Occipital lobe (tissue), 2 donors: ENCODE measurements around the gene OSGIN1. TPM values are rescaled to one million over a fixed set of nuclear protein-coding genes. Genes with fewer than 3 reads are reported as not detected.

Source experiments
- DNase-seq: peaks from one replicate; lab custom pipeline; 2025; lab: John Stamatoyannopoulos, UW
- total RNA-seq: library from RNA; depleted of rRNA; stranded (reverse); fragments of >200 nt; gene quantifications from one replicate; pipeline ENCODE4 v1.2.3, GENCODE V29; 2014

Gene OSGIN1
- total RNA-seq, 1 donor from 2014 or later: 0.31 TPM

DNA sequence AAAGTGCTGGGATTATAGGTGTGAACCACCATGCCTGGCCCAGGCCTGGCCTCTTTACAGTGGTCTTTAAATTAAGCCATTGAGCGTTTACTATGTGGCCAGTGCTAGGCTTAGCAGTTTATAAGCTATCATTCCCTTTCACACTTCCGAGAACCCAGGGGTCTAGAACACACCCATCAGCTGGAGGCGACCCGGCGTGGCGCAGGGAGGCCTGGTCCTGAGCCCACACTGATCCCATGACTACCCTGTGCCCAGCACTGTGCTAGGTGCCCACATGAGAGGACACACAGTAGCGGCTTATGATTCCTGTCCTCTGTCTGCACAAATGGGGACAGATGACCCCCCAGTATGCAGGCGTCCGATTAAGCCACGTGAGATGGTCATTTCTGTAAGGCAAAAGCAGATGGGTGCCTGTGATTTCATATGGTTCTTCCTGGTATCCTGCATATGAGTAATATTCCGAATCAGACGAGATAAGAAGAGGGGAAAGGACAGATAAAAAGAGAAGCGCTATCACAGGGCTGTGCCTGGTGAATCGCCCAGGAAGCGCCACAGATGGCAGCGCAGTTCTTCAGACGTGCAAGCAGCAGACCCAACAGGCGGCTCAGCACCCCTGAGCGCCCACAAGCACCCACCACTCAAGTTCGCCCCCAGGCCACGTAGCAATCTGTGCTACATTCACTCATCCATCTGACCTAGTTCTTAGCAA lies 5.3 kb downstream of the OSGIN1 start:
- DNase-seq: no peak

DNA sequence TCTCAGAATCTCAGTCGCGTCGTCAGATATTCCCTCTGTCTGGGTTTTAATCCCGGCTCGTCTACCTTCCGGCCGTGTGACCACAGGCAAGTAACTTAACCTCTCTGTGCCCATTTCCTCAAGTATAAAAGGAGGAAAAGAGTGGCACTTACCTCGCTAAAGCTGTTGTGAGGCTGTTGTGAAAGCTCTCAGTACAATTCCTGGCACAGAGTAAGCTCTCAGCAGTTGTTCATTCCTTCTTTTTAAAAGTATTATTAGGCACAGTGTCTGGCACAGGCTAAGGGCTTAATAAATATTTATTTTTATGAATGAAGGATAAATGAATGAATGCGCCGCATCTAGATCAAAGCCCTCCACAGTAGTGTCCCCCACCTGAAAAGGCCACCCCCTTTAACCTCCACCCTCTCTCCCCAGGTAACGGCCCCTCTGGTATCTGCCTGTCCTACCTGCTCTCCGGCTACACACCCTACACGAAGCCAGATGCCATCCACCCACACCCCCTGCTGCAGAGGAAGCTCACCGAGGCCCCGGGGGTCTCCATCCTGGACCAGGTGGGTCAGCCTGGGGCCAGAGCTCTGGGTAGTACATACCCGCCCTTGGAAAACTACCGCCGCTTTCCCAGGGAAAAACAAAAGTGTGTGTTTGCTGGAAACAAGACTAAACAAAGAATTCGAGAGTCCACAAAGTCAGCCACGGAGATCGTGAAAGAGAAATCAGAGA lies 6.0 kb downstream of the OSGIN1 start:
- no peak for DNase-seq

DNA sequence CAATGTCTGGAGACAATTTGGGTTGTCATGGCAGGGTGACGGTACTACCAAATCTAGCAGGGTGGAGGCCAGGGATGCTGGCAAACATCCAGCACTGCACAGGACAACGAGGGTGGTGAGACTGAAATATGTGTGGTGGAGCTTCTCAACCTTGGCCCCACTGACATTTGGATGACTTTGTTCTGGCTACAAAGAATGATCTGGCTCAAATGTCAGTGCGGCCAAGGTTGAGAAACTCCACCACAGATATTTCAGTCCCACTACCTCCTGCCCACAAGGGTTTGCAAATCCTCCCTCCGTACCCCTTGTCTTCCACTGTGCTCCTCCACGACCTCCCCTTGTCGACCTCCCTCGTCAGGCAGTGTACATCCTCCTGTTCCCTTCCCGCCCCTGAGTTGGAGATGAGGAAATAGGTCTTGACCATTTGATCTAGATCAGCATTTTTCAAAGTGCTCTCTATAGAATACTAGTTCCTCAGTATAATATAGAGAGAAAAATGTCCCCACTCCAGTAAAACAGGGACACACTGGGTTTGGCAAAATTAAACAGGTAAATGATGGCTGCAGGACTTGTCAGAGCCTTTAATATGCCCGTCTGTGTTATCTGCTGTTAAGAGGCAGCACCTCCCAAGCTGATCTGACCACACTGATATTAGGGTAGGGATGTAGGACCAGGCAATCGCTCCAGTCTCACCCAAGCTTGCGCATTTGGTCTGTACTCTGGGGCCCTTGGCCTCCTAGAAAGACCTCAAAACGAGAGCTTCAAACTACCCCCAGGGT lies 6.8 kb downstream of the OSGIN1 start:
- no peak for DNase-seq

DNA sequence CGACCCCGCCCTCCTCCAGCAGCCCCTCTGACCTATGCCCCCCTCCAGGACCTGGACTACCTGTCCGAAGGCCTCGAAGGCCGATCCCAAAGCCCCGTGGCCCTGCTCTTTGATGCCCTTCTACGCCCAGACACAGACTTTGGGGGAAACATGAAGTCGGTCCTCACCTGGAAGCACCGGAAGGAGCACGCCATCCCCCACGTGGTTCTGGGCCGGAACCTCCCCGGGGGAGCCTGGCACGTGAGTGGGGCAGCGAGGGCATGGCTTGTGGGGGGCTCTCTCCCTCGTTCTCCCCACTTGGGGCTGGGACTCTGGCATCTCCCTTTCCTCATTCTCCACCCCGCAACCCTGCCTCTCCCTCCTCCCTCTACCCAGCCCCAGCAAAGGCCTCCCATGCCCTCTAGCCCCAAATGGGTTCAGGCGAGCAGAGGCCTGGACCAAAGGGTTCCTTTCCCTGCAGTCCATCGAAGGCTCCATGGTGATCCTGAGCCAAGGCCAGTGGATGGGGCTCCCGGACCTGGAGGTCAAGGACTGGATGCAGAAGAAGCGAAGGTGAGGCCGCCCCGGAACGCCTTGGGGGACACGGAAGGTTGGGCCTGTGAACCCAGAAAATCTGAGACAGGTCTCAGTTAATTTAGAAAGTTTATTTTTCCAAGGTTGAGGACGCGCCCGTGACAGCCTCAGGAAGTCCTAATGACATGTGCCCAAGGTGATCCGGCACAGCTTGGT lies 7.6 kb downstream of the OSGIN1 start:
- no peak for DNase-seq

DNA sequence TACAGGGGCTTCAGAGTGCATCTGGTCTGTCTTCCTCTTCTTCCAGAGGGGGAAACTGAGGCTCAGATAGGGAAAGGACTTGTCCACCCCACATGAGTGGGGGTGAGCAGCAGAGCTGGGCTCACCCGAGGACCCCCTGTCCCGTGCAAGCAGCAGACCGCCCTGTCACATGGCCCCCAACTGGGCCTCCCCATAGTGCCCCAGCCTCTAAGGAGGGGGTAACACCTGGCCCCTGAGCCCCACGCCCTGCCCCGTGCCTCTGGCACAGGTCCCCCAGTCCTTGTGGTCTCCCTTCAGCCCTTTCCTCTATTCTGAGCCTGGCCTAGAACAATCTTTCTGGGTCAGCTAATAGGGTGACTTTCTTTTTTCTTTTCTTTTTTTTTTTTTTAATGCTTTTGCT lies 8.6 kb downstream of the OSGIN1 start:
- DNase-seq: no peak

DNA sequence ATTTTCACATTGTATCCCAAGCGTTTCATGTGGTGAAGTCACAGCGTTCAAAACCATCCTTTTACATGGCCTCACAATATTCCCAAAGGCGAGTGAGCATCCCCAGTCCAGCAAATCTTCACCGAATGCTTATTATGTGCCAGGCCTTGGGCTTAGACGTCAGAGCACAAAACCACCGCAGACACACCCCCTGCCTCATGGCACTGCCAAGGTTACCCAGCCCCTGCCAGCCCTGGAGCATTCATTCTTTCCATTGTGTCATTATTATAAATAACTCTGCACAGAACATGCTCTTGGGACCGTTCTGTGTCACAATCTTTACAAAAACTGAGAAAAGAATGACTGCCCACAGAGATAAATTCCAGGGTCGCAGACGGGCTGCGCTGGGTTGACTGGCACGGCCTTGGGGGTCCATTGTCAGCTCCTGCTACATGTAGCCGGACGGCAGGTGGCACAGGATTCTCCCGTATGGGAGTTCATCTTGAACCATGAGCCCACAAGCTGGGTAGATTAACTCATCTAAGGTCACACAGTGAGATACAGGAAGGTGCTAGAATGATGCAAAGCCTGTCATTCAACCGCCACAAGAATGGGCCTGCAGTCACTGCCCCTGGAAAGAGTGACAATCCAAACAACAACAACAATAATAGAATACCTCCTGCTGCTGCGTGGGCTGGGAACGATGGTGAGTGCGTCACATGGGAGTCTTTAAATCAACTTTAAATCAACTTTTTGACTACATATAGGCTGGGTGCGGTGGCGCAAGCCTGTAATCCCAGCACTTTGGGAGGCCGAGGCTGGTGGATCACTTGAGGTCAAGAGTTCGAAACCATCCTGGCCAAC lies 10.5 kb downstream of the OSGIN1 start:
- DNase-seq: no peak

DNA sequence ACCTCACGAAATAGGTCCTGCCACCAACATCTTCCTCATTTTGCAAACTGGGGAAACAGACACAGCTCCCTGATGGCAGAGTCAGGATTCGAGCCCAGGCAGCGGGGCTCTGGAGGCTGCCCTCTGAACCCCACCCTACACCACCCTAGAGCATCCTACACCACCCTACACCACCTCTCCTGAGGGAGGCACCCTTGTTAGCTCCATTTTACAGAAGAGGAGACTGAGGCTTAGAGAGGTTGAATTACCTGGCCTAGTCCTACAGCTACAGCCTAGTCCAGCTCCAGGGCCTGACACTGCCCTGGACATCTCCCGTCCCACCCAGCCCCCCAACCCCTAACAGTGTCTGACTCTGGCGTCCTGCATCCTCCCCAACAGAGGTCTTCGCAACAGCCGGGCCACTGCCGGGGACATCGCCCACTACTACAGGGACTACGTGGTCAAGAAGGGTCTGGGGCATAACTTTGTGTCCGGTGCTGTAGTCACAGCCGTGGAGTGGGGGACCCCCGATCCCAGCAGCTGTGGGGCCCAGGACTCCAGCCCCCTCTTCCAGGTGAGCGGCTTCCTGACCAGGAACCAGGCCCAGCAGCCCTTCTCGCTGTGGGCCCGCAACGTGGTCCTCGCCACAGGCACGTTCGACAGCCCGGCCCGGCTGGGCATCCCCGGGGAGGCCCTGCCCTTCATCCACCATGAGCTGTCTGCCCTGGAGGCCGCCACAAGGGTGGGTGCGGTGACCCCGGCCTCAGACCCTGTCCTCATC lies 11.8 kb downstream of the OSGIN1 start:
- DNase-seq: no peak

DNA sequence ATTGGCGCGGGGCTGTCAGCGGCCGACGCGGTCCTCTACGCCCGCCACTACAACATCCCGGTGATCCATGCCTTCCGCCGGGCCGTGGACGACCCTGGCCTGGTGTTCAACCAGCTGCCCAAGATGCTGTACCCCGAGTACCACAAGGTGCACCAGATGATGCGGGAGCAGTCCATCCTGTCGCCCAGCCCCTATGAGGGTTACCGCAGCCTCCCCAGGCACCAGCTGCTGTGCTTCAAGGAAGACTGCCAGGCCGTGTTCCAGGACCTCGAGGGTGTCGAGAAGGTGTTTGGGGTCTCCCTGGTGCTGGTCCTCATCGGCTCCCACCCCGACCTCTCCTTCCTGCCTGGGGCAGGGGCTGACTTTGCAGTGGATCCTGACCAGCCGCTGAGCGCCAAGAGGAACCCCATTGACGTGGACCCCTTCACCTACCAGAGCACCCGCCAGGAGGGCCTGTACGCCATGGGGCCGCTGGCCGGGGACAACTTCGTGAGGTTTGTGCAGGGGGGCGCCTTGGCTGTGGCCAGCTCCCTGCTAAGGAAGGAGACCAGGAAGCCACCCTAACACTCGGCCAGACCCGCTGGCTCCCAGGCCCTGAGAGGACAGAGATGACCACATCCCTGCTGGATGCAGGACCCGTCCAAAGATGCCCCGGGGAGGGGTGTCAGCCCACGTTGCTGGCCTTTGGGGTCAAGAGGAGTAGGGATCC lies 12.6 kb downstream of the OSGIN1 start:
- DNase-seq: no peak

DNA sequence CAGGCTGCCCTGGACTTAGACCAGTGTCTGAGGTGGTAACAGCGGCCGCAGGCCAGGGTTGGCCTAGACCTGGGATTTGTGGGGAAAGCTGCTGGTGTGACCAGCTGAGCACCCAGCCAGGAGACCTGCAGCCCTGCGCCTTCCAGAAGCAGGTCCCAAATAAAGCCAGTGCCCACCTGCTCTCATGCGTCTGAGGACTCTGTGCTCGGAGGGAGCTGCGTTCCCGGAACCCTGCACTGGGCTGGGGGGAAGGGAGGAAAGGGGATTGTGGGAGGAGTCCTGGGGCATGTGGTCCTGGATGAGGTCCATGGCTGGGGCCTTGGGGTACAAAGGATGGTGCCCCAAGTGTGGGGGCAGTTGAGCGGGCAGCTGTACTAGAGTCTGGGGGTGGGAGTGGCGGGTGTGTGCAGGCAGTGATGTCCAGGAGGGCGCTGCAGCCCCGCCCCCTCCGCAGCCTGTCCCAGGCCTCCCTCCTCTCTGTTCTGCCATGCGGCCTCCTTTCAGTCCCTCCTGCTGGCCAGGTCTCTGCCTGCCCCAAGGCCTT lies 13.2 kb downstream of the OSGIN1 start:
- DNase-seq: no peak

DNA sequence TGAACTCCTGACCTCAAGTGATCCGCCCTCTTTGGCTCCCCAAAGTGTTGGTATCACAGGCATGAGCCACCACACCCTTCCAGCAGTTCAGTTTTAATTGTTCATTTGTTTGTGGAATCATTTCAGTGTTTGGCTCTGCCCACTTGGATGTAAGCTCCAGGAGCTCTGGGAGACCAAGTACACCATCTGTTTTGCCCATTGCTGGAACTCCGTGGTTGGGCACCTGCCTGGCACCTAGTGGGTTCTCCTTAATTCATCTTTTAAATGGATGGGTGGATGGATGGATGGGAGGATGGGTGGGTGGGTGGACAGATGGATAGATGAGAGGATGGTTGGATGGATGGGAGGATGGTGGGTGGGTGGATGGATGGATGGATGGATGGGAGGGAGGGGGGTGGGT lies 14.1 kb downstream of the OSGIN1 start:
- no peak for DNase-seq

DNA sequence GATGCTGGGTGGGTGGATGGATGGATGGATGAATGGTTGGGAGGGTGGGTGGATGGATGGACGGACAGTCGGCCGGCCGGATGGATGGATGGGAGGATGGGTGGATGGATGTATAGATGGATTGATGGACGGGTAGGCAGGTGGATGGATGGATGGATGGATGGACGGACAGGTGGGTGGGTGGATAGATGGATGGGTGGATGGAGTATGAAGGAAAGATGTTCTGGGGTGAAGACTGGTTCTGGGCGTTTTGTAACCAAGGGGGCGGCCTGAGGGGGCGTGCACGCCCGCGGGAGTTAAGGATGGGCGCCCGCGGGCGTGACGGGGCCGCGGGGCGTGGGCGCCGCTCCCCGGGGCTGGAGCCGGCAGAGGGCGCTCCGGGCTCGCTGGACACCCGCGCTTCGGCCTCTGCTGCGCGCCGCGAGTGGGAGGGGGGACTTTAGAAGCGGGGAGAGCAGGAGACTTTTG lies 14.8 kb downstream of the OSGIN1 start, which contains the start of gene NECAB2:
NECAB2 (plus strand) TSS at position 407 of the 468 bp plus-strand sequence. CDS start 405 bp downstream, outside the sequence.
- no peak for DNase-seq

DNA sequence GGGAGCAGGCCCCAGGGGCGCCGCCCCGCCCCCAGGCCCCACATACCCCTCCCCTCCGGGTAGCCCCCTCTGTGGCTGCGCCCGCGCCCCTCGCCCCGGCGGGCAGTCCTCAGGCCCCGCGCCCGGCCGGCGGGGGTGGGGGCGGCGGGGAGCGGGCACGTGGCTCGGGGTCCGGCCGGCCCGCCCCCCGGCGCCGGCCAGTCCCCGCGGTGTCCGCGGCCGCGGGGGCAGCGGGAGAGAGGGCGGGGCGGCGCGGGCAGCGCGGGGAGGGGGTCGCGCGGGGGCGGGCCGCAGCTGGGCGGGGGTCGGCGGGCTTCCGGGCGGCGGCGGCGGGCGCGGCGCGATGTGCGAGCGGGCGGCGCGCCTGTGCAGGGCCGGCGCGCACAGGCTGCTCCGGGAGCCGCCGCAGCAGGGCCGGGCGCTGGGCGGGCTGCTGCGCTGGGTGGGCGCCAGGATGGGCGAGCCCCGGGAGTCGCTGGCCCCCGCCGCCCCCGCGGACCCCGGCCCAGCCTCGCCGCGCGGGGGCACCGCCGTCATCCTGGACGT lies 15.3 kb downstream of the OSGIN1 start:
- DNase-seq: no peak

DNA sequence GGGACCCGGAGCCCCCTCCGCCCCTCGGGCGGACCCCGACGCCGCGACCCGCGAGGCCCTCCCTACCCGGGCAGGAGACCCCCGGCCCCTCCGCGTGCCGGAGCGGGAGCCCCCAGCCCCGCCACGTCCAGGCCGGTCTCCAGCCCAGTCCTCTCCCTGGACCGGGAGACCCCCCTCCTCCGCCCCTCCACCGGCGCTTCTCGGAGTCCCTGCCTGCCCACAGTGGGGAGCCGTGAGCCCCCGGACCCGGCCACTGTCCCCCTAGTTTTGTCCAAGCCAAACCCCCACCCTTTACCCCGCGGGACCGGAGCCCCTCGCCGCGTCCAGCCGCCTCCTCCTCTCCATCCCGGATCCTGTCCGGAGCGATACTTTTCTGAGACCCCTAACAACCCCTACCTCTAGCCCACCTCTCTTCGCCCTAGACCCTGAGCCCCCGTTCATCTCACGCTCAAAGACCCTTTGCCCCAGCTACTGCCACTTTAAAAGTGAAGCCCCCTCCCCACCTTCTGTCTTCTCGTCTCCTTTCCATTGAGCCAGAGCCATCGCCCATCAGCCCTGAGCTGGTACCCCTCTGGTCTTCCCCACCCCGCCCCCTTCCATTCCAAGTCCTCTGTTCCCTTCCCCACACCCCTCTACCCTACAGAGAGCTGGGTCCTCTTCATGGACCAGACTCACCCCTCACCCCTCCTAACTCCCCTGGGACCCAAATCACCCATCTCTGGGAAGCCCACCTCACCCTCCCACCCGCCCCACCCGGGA lies 16.0 kb downstream of the OSGIN1 start:
- DNase-seq: no peak

DNA sequence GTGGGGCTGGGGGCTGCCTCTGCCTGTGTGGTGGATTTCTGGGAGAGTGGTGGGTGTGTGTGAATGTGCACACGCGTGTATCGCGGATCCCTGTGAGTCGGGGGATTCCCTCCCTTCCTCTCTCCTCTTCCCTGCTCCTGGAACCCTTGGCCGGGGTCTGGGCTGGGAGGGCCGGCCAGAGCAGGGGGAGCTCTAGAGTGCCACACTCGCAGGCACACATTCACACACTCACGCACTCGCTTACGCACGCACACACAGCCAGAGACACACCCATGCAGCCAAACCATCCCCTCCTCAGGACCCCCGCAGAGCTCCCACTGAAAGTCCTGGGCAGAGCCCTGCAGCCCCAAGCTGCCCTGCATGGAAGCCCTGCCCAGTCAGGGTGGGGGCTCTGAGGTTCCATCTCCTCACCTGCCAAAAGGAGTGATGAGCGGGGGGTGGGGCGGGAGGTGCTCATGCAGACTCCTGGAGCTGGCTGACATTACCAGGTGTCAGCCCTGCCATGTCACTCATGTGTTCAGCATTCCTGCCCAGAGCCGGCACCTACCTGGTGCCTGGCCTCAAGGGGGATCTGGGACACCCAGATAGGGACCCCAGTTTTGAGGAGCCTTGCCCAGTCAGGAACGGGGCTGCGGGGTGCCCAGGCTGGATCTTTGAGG lies 16.9 kb downstream of the OSGIN1 start:
- DNase-seq: no peak

DNA sequence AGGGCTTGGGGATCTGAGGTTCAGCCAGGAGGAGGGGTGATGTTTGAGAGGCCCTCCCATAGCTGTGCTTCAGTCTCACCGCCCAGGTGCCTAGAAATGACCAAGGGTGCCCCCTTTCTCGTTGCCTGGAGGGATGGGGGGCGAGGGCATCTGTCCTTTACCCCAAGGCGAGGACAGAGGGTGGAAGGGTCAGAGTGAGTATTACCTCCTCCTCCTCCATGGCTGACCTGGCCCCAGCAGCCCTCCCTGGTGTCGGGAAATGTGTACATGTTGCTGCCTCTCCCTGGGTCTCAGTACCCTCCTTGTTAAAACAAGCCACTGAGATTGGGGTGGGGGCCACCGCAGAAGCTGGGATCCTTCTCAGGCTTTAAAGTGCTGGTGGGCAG lies 17.4 kb downstream of the OSGIN1 start:
- DNase-seq: no peak

DNA sequence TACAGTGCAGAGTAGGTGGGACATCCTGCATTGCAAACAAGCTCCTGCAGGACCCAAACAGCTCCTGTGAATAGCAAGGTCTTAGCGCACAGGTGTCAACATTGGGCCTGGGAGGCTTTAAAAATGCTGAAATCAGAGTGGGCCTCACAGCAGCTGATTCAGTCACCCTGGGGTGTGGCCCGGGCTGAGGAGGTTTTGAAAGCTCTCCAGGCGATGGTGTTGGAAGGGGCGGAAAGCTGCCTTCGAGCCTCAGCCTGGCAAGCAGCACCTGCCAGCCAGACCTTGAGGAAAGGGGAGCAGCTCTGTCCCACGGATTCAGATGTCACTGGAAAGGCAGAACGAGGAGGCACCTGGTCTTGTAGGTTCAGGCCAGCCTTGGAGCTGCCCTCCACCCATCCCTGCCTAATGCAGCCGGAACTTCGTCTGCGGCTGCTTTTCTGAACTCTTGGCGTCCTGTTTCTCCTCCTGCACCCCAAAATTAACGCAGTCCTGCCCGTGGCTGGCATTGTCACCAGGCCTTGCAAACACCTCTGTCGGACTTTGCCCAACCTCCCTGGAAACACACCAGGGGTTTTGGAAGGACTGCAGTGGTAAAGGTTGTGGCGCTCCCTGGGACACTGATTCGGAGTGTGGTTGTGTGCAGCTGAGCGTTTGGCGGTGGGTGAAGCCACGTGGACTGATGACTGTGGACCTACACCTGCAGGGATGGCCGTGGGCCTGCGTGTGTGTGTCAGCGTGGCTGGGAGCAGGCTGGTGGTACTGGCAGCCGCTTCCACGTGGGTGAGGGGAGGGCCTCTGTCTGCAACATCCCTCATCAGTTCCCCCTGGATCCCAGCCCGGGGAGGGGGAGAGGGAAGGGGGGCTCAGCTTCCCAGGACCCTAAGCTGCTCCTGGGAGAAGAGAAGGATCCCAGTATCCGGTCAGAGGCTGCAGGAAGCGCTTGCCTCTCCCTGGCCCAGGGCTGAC lies 18.4 kb downstream of the OSGIN1 start:
- DNase-seq: no peak
